Caco-2 (cell line): ENCODE measurements around the gene SERTAD4. TPM values are rescaled to one million over a fixed set of nuclear protein-coding genes. Genes with fewer than 3 reads are reported as not detected.

Experiments used
- BruUV-seq: library from RNA; stranded (reverse); fragments of 400-500 nt; replicated peaks from 2 replicates; lab custom pipeline; 2021; lab: Mats Ljungman, UMichigan
- CTCF ChIA-PET: fragments of 300-600 bp; sonication (Branson Sonifier 250); formaldehyde crosslinking; loops from one replicate; lab custom pipeline; 2022; ENCODE audit warnings: antibody characterized with exemption; lab: Charles Lee
- POLR2A ChIA-PET: fragments of 300-600 bp; sonication (Branson Sonifier 250); formaldehyde crosslinking; loops from one replicate; lab custom pipeline; 2022; ENCODE audit warnings: antibody characterized with exemption; lab: Charles Lee
- DNase-seq, 2 experiments: peaks; one replicate each; pipeline versions ENCODE4 v3.0.0 to v3.0.0-alpha.2; 2020 to 2022
- H3K27me3 ChIP-seq: replicated peaks from 2 replicates; pipeline ENCODE4 v1.6.0; 2011; ENCODE audit warnings: low read length; ENCODE audit not compliant: control insufficient read depth, insufficient read depth
- H3K36me3 ChIP-seq: 2 replicates; pipeline ENCODE4 v1.5.1; 2011; ENCODE audit warnings: low read length; ENCODE audit not compliant: control insufficient read depth, insufficient read depth
- H3K4me1 ChIP-seq: fragments of 250-450 bp; sonication (Bioruptor Pico); 2 replicates; pipeline ENCODE4 v1.5.1; 2020; ENCODE audit warnings: mild to moderate bottlenecking
- H3K4me3 ChIP-seq: 2 replicates; pipeline ENCODE4 v1.5.1; 2011; ENCODE audit warnings: low read depth, mild to moderate bottlenecking, control low read depth, low read length
- H3K9me3 ChIP-seq: fragments of 250-450 bp; sonication (Bioruptor Pico); 2 replicates; pipeline ENCODE4 v1.5.1; 2020; ENCODE audit warnings: mild to moderate bottlenecking, moderate library complexity
- H3K27ac Mint-ChIP-seq: one replicate; pipeline ENCODE4 v1.8.0; 2022; ENCODE audit warnings: mixed read lengths; ENCODE audit not compliant: unreplicated experiment
- H3K27me3 Mint-ChIP-seq: one replicate; pipeline ENCODE4 v1.8.0; 2022; ENCODE audit warnings: mixed read lengths; ENCODE audit not compliant: insufficient read depth, unreplicated experiment
- H3K36me3 Mint-ChIP-seq: one replicate; pipeline ENCODE4 v1.8.0; 2022; ENCODE audit warnings: mild to moderate bottlenecking, mixed read lengths; ENCODE audit not compliant: insufficient read depth, unreplicated experiment
- H3K4me1 Mint-ChIP-seq: one replicate; pipeline ENCODE4 v1.8.0; 2022; ENCODE audit warnings: low read depth, mixed read lengths; ENCODE audit not compliant: unreplicated experiment
- H3K4me3 Mint-ChIP-seq: one replicate; pipeline ENCODE4 v1.8.0; 2022; ENCODE audit warnings: mild to moderate bottlenecking, moderate library complexity, mixed read lengths; ENCODE audit not compliant: unreplicated experiment
- H3K9me3 Mint-ChIP-seq: one replicate; pipeline ENCODE4 v1.8.0; 2022; ENCODE audit warnings: mixed read lengths; ENCODE audit not compliant: unreplicated experiment
- intact Hi-C: fragments of 100-400 bp; cut with micrococcal nuclease; formaldehyde crosslinking; loops from one replicate; pipeline ENCODE4 v1.10.0; 2022; ENCODE audit not compliant: unreplicated experiment
- total RNA-seq: library from RNA; stranded (reverse); gene quantifications from 2 replicates; pipeline ENCODE4 v1.2.3, GENCODE V29; 2022
- TF ChIP-seq, protein P1 (sequence below), 2 experiments: fragments of 200-600 bp in 1 of 2; IDR thresholded peaks; 1 replicate in 1 of 2; 2 replicates in 1 of 2; pipeline versions ENCODE4 v1.5.1 to v1.8.0; 2011 to 2022; ENCODE audit warnings: antibody characterized with exemption in 1 of 2, control low read depth in 1 of 2, inconsistent platforms in 1 of 2, low read depth in 1 of 2, low read length in 1 of 2, mild to moderate bottlenecking in 1 of 2, moderate library complexity in 1 of 2; ENCODE audit not compliant: insufficient read depth in 1 of 2, severe bottlenecking in 1 of 2, unreplicated experiment in 1 of 2

The SERTAD4 gene
- total RNA-seq, 1 experiment from 2014 or later: 2.8 TPM

- H3K36me3 ChIP-seq: no peaks in the 10 kb centered on the region
- Mint-ChIP-seq H3K36me3 (no peaks in the 10 kb centered on the region), H3K9me3 (no peaks in the 10 kb centered on the region), H3K27me3 (no peaks in the 10 kb centered on the region), H3K27ac (no peak overlapping the region), H3K4me3 (no peak overlapping the region), H3K4me1 (peaks cover 8% of the 10 kb centered on the region)
- POLR2A ChIA-PET: interaction anchor here (0.7 kb wide), 1 partner anchor 63 kb away, joined by 6 read pairs; no protein-coding TSS in a partner anchor
- DNase-seq: no peak
- no TSS peak for BruUV-seq
- H3K9me3 ChIP-seq: no peaks in the 10 kb centered on the region
- H3K4me3 ChIP-seq: no peak overlapping the region
- H3K4me1 ChIP-seq: peaks cover 3% of the 10 kb centered on the region; the same call in 1 of the 2 replicates
- H3K27me3 ChIP-seq: no peaks in the 10 kb centered on the region
- CTCF ChIA-PET: interaction anchor here (0.6 kb wide), 1 partner anchor 351 kb away, joined by 3 read pairs; no protein-coding TSS in a partner anchor
- TF ChIP-seq, protein P1, sequence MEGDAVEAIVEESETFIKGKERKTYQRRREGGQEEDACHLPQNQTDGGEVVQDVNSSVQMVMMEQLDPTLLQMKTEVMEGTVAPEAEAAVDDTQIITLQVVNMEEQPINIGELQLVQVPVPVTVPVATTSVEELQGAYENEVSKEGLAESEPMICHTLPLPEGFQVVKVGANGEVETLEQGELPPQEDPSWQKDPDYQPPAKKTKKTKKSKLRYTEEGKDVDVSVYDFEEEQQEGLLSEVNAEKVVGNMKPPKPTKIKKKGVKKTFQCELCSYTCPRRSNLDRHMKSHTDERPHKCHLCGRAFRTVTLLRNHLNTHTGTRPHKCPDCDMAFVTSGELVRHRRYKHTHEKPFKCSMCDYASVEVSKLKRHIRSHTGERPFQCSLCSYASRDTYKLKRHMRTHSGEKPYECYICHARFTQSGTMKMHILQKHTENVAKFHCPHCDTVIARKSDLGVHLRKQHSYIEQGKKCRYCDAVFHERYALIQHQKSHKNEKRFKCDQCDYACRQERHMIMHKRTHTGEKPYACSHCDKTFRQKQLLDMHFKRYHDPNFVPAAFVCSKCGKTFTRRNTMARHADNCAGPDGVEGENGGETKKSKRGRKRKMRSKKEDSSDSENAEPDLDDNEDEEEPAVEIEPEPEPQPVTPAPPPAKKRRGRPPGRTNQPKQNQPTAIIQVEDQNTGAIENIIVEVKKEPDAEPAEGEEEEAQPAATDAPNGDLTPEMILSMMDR (IDR thresholded peaks at IDR 0.05; ENCODE audit: insufficient read depth in 1 of 2, low read depth in 1 of 2, low read length in 1 of 2, severe bottlenecking in 1 of 2, unreplicated experiment in 1 of 2): no peak
- intact Hi-C loops: no loop called here
These were observed 4.9 kb downstream of the SERTAD4 start for GRCh38 chr1:210237479-210237878.

DNA sequence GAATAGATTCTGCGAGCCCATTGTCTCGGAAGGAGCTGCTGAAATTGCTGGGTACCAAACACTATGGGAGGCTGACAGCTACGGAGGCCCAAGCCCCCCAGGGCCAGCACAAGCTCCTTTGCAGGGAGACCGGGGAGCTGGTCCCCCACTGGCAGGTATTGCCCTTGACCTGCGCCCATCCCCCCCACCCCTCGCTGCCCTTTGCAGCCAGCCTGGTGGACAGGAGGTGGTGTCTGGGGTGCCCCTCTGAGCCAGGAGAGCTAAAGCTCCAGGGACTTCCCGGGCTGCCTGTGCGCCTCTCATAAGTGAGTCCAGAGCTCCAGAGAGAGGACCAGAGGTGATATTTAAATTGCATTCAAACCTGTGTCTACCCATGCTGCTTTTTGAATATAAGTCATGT, 5.4 kb downstream of the SERTAD4 start:
- no peaks in the 10 kb centered on the region for H3K9me3 Mint-ChIP-seq
- DNase-seq: no peak
- Histone ChIP-seq H3K36me3 (no peaks in the 10 kb centered on the region), H3K4me3 (no peak overlapping the region), H3K27me3 (no peaks in the 10 kb centered on the region), H3K9me3 (no peaks in the 10 kb centered on the region), H3K4me1 (peaks cover 3% of the 10 kb centered on the region; the same call in 1 of the 2 replicates)
- no peak overlapping the region for H3K4me3 Mint-ChIP-seq
- intact Hi-C loops: no loop called here
- peaks cover 8% of the 10 kb centered on the region for H3K4me1 Mint-ChIP-seq
- H3K36me3 Mint-ChIP-seq: no peaks in the 10 kb centered on the region
- POLR2A ChIA-PET: interaction anchor here (0.7 kb wide), 1 partner anchor 63 kb away, joined by 6 read pairs; no protein-coding TSS in a partner anchor
- H3K27ac Mint-ChIP-seq: no peak overlapping the region
- BruUV-seq: no TSS peak
- TF ChIP-seq, protein P1 (IDR thresholded peaks at IDR 0.05; ENCODE audit: insufficient read depth in 1 of 2, low read depth in 1 of 2, low read length in 1 of 2, severe bottlenecking in 1 of 2, unreplicated experiment in 1 of 2): no peak
- CTCF ChIA-PET: interaction anchor here (0.6 kb wide), 1 partner anchor 351 kb away, joined by 3 read pairs; no protein-coding TSS in a partner anchor
- no peaks in the 10 kb centered on the region for H3K27me3 Mint-ChIP-seq

- TF ChIP-seq, protein P1 (IDR thresholded peaks at IDR 0.05; ENCODE audit: insufficient read depth in 1 of 2, low read depth in 1 of 2, low read length in 1 of 2, severe bottlenecking in 1 of 2, unreplicated experiment in 1 of 2): peak; percentile 65 to 70
- ChIA-PET POLR2A (no interaction called here), CTCF (interaction anchor here (0.6 kb wide), 2 partner anchors 72 to 135 kb away, joined by 3 to 5 read pairs; no protein-coding TSS in a partner anchor)
- Mint-ChIP-seq H3K27ac (no peak overlapping the region), H3K4me1 (peaks cover 8% of the 10 kb centered on the region), H3K9me3 (no peaks in the 10 kb centered on the region), H3K4me3 (no peak overlapping the region), H3K36me3 (no peaks in the 10 kb centered on the region), H3K27me3 (no peaks in the 10 kb centered on the region)
- Histone ChIP-seq H3K4me3 (no peak overlapping the region), H3K9me3 (no peaks in the 10 kb centered on the region), H3K36me3 (no peaks in the 10 kb centered on the region), H3K27me3 (no peaks in the 10 kb centered on the region), H3K4me1 (no peaks in the 10 kb centered on the region)
- intact Hi-C loops: loop anchor here (1.0 kb wide), 2 partner anchors 72 to 96 kb away; no protein-coding TSS in a partner anchor
- peak; percentile 49 to 57 for DNase-seq
- no TSS peak for BruUV-seq
These were observed 6.9 kb downstream of the SERTAD4 start for GRCh38 chr1:210239349-210240111.
